SHP77 treated with DMSO at 0.1 percent for 48 hours (cell line): ENCODE data around the gene DISP2.

Source experiments
- DNase-seq: peaks from one replicate; lab custom pipeline; 2025; lab: John Stamatoyannopoulos, UW

DISP2 gene

DNA sequence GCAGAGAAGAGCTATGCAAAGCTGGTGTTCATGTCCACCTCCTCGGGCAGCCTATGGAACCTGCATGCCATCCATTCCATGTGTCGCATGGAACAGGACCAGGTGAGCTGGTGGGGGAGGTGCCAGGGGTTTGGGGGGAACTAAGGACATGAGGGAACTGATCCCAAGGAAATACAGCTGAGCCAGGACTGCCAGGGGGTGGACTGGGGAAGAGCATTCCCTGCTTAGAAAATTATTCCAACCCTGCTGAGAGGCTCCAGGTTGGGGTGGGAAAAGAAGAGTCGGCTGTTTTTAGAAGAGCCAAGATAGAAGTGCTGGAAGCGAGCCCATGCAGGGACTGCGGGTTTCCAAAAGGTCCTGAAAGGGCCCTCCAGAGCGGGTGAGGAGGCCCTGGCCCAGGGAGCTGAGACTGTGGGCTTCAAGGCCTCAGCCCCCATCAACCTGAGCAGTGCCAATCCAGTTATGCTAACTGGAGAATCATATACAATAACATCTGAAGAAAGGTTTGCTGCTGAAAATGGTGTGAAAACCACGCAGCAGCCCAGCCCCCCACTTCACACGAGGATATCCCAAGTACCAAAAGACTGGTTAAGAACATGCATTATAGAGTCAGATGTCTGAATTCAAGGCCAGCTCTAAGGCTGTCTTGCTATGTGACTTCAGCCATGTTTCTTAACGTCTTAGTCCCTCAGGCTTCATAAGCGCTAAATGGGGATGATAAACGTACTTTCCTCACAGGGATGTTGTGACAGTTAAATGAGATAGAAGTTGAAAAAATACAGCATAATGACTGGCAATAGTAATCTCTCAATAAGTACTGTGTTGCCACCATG is 7.8 kb downstream of the DISP2 start:
- DNase-seq: no peak

DNA sequence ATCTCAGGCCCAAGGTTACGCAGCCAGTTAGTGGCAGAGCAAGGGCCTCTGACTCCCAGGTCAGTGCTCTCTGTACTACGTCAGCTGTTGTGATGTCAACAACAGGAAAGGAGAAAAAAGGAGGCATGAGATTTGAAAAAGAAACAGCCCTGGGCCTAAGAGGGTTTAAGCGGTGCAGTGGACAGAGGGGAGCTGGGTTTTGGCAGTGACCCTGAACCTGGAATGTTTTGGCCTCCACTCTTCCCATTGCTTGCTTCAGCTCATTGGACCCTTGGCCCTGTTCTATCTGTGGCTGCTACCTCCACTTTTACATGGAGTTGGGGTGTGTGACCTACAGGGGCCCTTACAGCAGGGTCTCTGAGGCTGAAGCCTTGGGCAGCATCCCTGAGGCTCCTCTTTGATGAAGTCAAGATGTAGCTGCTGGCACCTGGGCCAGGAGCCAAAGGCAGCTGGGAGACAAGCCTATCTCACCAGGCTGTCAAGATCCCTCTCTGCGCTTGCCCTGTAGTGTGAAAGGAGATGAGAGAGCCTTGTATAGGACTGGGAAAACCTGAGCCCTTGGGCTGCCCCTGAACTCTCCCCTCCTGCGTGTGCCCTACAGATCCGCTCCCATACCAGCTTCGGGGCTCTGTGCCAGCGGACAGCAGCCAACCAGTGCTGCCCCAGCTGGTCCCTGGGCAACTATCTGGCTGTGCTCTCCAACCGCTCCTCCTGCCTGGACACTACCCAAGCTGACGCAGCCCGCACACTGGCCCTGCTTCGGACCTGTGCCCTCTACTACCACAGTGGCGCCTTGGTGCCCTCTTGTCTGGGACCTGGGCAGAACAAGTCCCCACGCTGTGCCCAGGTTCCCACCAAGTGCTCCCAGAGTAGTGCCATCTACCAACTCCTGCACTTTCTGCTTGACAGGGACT is 8.7 kb downstream of the DISP2 start:
- DNase-seq: no peak

DNA sequence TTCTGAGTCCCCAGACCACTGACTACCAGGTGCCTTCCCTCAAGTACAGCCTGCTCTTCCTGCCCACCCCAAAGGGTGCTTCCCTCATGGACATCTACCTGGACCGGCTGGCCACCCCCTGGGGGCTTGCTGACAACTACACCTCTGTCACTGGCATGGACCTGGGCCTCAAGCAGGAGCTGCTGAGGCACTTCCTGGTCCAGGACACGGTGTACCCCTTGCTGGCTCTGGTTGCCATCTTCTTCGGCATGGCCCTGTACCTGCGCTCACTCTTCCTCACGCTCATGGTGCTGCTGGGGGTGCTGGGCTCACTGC is 9.3 kb downstream of the DISP2 start:
- DNase-seq: no peak

DNA sequence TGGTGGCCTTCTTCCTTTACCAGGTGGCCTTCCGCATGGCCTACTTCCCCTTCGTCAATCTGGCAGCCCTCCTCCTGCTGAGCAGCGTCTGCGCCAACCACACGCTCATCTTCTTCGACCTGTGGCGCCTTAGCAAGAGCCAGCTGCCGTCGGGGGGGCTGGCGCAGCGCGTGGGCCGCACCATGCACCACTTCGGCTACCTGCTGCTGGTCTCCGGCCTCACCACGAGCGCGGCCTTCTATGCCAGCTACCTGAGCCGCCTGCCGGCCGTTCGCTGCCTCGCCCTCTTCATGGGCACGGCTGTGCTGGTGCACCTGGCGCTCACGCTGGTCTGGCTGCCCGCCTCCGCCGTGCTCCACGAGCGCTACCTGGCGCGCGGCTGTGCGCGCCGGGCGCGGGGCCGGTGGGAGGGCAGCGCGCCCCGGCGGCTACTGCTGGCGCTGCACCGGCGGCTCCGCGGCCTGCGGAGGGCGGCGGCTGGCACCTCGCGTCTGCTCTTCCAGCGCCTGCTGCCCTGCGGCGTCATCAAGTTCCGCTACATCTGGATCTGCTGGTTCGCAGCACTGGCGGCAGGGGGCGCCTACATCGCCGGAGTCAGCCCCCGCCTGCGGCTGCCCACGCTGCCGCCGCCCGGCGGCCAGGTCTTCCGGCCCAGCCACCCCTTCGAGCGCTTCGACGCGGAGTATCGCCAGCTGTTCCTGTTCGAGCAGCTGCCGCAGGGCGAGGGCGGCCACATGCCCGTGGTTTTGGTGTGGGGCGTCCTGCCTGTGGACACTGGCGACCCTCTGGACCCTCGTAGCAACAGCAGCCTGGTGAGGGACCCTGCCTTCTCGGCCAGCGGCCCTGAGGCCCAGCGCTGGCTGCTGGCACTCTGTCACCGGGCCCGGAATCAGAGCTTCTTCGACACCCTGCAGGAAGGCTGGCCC is 9.9 kb downstream of the DISP2 start:
- peak; percentile 47 for DNase-seq

DNA sequence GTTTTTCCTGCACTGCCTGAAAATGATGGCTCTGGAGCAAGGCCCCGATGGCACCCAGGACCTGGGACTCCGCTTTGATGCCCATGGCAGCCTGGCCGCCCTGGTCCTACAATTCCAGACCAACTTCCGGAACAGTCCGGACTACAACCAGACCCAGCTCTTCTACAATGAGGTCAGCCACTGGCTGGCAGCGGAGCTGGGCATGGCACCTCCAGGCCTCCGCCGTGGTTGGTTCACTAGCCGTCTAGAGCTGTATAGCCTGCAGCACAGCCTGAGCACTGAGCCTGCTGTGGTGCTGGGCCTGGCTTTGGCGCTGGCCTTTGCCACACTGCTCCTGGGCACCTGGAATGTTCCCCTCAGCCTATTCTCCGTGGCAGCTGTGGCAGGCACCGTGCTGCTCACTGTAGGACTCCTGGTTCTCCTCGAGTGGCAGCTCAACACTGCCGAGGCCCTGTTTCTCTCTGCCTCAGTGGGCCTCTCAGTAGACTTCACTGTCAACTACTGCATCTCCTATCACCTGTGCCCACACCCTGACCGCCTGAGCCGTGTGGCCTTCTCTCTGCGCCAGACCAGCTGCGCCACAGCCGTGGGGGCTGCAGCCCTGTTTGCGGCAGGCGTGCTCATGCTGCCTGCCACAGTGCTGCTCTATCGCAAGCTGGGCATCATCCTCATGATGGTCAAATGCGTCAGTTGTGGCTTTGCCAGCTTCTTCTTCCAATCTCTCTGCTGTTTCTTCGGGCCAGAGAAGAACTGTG is 10.9 kb downstream of the DISP2 start:
- no peak for DNase-seq

DNA sequence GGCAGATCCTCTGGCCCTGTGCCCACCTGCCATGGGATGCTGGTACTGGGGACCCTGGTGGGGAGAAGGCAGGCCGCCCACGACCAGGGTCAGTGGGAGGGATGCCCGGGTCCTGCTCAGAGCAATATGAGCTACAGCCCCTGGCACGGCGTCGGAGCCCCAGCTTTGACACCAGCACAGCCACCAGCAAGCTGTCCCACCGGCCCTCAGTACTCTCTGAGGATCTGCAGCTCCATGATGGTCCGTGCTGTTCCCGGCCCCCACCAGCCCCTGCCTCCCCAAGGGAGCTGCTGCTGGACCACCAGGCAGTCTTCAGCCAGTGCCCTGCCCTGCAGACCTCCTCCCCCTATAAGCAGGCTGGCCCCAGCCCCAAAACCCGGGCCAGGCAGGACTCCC is 11.5 kb downstream of the DISP2 start:
- no peak for DNase-seq

DNA sequence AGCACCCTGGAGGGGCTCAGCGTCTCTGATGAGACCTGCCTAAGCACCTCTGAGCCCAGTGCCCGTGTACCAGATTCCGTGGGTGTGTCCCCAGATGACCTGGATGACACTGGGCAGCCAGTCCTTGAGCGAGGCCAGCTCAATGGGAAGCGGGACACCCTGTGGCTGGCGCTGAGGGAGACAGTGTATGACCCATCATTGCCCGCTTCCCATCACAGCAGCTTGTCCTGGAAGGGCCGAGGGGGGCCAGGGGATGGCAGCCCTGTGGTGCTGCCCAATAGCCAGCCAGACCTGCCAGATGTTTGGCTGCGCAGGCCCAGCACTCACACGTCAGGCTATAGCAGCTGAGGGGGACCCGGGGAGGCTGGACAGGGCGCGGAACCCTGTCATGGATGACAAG is 12.0 kb downstream of the DISP2 start:
- DNase-seq: no peak

DNA sequence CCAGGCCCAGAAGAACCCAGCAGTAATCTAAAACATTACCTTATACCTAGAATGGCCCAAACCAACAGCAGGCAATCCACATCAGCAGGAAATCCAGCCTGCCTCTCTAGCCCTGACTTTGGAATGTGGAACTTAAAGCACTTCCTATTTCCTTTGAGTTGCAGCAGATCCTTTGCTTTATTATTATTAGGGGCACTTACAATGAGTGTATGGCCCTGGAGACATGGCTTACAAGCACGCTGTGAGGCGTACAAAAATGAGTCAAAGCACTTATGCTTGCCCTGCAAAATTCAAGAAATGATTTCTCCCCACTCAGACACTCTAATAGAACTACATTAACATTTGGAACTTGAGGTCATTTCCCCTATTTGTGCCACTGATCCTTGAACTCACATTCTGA is 15.0 kb downstream of the DISP2 start:
- no peak for DNase-seq

DNA sequence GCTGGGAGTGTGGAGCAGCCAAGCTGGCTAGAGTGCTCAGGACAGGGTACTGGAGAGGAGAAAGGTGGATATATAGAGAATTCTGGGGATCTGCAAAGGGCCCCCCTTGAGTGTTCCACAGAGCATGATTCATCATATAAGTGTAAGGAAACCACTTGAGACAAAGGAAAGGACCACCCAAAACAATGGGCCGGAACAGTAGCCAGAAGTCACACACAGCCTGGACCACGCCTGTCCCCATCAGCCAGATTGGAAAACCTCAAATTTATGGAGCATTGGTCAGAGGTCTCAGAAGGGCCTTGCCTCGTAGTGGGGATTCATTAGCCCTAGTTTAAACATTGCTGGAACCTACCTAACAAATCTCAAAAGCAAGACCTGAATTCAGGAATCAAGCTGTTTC is 19.6 kb downstream of the DISP2 start:
- DNase-seq: no peak

DNA sequence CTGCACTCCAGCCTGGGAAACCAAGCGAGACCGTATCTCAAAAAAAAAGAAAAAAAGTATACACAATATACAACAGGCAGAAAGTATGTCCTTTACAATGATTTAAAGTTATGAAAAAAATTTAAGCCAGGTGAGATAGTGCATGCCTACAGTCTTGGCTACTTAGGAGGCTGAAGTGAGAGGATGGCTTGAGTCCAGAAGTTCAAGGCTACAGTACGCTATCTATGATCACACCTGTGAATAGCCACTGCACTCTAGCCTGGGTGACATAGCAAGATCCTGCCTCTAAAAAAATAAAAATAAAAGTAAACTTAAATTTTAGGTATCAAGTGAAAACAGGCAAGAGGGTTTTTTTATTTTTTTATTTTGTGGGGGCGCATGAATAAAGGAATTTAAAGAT is 21.4 kb downstream of the DISP2 start:
- no peak for DNase-seq

DNA sequence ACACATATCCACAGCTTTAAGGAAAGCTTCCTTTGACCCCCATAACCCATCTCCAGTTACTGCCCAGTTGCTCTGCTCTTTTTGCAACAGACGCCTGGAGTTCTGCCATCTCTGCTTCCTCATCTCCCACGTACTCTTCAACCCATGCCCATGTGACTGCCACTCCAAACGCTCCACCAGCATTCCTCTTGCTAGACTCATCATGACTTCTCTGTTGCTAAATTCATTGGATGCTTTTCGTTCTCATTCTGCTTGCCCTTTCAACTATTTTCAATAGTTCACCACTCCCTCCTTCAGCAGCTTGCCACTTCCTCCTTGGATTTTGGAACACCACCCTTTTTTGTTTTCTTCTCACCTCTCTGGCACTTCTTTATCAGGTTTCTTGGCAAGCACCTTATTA is 21.8 kb downstream of the DISP2 start:
- no peak for DNase-seq

DNA sequence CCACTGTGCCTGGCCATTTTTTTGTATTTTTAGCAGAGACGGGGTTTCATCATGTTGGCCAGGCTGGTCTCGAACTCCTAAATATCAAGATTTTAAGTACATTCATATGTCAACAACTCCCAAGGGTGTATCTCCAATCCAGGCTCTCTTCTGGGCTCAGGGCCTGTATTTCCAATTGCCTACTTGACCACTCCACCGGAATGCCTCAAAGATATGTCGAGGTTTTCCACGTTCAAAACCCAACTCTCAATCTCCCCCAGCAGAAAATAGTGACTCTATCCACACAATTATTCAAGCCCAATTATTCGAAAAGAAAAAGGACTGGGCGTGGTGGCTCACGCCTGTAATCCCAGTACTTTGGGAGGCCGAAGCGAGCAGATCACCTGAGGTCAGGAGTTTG is 22.6 kb downstream of the DISP2 start:
- no peak for DNase-seq

DNA sequence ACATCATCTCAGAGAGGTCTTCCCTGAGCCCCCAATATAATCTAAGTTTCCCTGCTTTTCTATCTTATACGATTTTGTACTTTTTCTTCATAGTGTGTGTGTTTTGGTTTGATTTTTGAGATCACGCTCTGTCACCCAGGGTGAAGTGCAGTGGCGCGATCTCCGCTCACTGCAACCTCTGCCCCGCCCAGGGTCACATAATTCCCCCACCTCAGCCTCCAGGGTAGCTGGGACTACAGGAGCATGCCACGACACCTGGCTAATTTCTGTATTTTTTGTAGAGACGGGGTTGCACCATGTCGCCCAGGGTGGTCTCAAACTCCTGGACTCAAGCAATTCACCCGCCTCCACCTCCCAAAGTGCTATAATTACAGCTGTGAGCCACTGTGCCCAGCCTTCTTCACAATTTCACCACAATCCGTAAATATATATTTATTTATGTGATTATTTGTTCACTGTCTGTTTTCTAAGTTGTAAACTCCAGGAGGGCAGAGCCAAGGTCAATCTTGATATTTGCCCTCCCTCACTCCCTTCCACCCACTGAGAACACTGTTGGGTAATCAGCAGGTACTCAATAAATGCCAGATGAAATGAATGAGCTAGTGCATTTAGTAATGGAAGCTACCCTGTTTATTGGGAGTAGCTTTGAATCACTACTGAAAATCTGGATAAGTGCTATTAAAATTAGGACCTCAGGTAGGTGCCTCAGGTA is 24.0 kb downstream of the DISP2 start:
- DNase-seq: no peak

DNA sequence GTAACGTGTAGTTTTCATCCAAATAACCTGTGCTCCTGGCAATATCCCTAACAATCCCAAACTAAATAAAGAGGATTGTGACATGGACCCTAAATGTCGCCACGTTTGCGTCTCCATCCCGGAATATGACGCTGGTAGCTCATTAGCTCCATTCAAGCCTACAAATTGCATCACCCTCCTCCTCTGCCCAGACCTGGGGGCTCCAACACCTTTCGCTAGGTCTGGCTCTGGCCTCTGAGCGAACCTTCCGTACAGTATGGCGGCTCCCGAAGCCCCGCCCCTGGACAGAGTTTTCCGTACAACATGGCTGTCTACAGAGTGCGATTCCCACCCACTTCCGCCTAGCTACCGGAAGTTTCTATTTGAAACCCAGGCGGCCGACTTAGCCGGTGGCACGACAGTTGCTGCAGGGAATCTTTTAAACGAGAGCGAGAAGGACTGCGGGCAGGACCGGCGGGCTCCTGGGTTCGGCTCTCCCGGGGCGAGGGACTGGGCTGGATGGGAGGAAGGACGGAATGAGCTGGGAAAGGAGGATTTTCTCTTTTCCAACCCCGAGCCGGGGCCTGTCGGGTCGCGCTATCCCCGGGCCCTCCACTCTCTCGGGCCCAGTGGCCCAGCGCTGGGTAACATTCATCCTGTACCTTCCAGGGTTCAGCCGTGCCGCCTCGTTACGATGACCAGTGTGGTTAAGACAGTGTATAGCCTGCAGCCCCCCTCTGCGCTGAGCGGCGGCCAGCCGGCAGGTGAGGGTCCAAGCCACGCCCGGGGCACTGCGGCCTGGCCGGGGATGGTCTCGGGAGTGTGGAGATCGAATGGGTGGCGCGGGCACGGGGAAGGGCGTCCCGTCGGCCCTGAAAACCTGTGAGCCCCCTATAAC is 24.8 kb downstream of the DISP2 start, which contains the start of gene KNSTRN:
Gene KNSTRN (plus strand): TSS at position 142 of the 877 bp plus-strand sequence. CDS start 115 bp downstream, at position 257.
- DNase-seq: peak; percentile 89

DNA sequence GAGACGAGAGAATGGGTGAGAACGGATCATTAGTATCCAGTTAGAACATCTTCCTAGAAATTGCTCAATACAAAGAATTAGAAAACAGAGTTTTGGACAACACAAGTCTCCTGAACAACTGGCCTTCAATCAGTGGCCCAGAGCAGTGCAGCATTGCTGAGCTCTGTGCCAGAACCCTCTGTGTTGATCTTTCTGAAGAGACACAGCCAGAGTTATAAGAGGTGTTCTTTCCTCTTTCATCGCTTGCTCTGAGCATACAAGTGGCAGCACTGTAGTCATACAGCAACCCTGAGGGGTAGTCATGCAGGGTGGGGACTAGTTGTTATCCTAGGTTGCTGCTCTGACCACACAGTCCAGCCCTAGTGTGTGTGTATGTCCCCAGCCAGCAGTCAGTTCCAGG is 28.5 kb downstream of the DISP2 start:
- no peak for DNase-seq

DNA sequence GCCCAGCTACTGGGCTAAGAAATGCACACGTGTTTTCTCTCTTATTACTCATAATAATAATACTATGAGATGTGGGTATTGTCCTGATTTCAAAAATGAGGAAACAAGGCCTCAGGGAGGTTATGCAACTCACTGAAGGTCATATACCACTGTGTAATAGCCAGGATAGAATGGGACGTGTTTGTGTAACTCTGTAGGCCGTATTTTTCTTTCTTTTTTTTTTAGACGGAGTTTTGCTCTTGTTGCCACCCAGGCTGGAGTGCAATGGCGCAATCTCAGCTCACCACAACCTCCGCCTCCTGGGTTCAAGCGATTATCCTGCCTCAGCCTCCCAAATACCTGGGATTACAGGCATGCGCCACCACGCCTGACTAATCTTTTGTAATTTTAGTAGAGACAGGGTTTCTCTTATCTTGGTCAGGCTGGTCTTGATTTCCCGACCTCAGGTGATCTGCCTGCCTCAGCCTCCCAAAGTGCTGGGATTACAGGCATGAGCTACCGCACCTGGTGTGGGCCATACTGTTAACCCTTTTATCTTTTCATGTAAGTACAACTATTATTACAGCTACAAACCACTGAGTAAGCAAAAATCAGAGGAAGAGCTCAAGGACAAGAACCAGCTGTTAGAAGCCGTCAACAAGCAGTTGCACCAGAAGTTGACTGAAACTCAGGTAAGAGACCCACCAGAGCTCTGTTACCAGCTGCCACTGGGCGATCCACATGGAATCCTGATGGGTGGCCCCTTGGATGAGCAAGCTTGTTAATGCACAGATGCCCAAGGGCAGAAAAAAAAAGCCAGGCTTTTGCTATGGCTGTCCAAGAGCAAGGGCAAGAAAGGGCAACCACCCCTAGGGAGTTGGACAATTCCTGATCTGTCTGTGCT is 31.2 kb downstream of the DISP2 start:
- no peak for DNase-seq

DNA sequence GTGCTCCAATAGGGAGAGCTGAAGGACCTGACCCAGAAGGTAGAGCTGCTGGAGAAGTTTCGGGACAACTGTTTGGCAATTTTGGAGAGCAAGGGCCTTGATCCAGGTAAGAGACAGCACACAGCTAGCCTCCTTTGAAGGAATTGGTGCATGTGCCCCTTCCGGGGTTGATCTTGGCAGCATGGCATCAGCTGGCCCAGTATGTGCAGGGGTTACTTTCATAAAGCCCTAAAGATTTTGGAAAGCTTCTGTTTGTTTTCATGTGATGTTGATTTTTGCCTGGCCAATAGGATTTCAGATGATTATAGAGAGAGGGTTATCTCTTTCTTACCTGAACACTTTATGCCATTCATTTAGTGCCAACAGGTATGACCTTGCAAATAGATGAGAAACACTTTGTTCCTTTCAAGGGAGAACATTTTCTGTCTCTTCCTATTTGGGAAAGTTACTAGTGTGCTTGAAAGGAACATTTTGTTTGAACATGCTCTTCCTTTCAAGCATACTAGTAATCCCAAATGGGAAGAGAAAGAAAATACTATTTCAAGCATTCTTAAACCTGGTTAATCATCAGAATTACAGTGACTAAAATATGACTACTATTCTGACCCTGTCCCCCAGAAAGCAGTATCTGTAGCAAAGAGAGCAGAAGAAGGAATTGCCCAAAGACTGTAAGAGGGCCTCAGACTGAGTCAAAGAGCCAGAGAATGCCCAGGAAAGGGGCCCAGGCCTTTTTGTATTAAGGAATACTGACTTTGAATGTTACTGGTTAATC is 32.0 kb downstream of the DISP2 start:
- no peak for DNase-seq
